ENCODE results near the gene ZBTB16. TPM values are rescaled to one million over a fixed set of nuclear protein-coding genes. Genes with fewer than 3 reads are reported as not detected.

ZBTB16 gene
- total and polyA plus RNA-seq, 4 donors, result 21.4 to 224 (median 102) TPM

GRCh38 chr11:114208377-114208776, 148.9 kb downstream of the ZBTB16 start:
- H3K9me3 ChIP-seq (ENCODE audit: control insufficient read depth in 4 of 4, insufficient read depth in 3 of 4, low read length in 3 of 4), result no peaks in the 10 kb centered on the region
- peaks cover 0 to 22% (median 17%) of the 10 kb centered on the region in 5 donors for H3K4me1 ChIP-seq (ENCODE audit: control insufficient read depth in 5 of 5, insufficient read depth in 5 of 5, low read length in 5 of 5)
- TF ChIP-seq, protein P1, sequence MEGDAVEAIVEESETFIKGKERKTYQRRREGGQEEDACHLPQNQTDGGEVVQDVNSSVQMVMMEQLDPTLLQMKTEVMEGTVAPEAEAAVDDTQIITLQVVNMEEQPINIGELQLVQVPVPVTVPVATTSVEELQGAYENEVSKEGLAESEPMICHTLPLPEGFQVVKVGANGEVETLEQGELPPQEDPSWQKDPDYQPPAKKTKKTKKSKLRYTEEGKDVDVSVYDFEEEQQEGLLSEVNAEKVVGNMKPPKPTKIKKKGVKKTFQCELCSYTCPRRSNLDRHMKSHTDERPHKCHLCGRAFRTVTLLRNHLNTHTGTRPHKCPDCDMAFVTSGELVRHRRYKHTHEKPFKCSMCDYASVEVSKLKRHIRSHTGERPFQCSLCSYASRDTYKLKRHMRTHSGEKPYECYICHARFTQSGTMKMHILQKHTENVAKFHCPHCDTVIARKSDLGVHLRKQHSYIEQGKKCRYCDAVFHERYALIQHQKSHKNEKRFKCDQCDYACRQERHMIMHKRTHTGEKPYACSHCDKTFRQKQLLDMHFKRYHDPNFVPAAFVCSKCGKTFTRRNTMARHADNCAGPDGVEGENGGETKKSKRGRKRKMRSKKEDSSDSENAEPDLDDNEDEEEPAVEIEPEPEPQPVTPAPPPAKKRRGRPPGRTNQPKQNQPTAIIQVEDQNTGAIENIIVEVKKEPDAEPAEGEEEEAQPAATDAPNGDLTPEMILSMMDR (IDR thresholded peaks at IDR 0.05; ENCODE audit: control extremely low read depth, extremely low read depth), result no peak
- no peaks in the 10 kb centered on the region for H3K27me3 ChIP-seq (ENCODE audit: control insufficient read depth in 3 of 3, insufficient read depth in 3 of 3, low read length in 2 of 3)
- ATAC-seq (ENCODE audit: insufficient read depth, low FRiP score), result no peak
- DNase-seq, result no peak
- no peak overlapping the region for H3K9ac ChIP-seq (ENCODE audit: insufficient read depth in 1 of 2, low read length in 2 of 2)
- H3K36me3 ChIP-seq (ENCODE audit: control insufficient read depth in 4 of 4, insufficient read depth in 4 of 4, low read length in 4 of 4), result peaks cover 0 to 27% (median 13%) of the 10 kb centered on the region in 4 donors
- no peak overlapping the region for H3K27ac ChIP-seq (ENCODE audit: low read depth in 1 of 2, low read length in 1 of 2)
- WGBS, 2 donors, result 65 to 82% methylated on average over 2 of the region's 2 CpGs
- no peak overlapping the region for H3K4me3 ChIP-seq

- H3K27me3 ChIP-seq (ENCODE audit: control insufficient read depth in 3 of 3, insufficient read depth in 3 of 3, low read length in 2 of 3), result no peaks in the 10 kb centered on the region
- ATAC-seq (ENCODE audit: insufficient read depth, low FRiP score), result no peak
- H3K9ac ChIP-seq (ENCODE audit: insufficient read depth in 1 of 2, low read length in 2 of 2), result no peak overlapping the region
- no peak for DNase-seq
- WGBS, 2 donors, result 78% methylated on average over 2 of the region's 2 CpGs
- no peaks in the 10 kb centered on the region for H3K9me3 ChIP-seq (ENCODE audit: control insufficient read depth in 4 of 4, insufficient read depth in 3 of 4, low read length in 3 of 4)
- peak overlapping the region in 1 of 2 donors; percentile 9 for H3K27ac ChIP-seq (ENCODE audit: low read depth in 1 of 2, low read length in 1 of 2)
- H3K4me1 ChIP-seq (ENCODE audit: control insufficient read depth in 5 of 5, insufficient read depth in 5 of 5, low read length in 5 of 5), result peaks cover 0 to 22% (median 15%) of the 10 kb centered on the region in 5 donors
- peaks cover 0 to 27% (median 13%) of the 10 kb centered on the region in 4 donors for H3K36me3 ChIP-seq (ENCODE audit: control insufficient read depth in 4 of 4, insufficient read depth in 4 of 4, low read length in 4 of 4)
- no peak overlapping the region for H3K4me3 ChIP-seq
- TF ChIP-seq, protein P1 (IDR thresholded peaks at IDR 0.05; ENCODE audit: control extremely low read depth, extremely low read depth), result no peak
These were observed 149.8 kb downstream of the ZBTB16 start for GRCh38 chr11:114209343-114209742.

DNA sequence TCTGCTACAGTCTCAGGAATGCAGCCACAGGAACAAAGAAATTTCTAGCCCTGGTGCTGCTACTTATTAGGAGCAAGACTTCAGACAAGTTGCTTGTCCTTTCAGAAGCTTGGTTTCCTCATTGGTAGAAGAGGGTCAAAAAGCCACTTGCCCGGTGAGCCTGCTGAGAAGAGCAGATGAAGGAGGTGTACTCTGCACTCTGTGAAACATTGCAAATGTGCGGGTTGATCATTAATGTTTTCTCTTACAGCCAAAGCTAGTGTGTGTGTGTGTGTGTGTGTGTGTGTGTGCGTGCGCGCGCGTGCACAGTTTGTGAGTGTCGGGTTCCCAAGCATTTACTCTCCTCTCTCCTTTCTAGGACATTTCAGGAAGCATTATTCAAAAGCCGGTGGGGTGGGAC, 150.4 kb downstream of the ZBTB16 start:
- TF ChIP-seq, protein P1 (IDR thresholded peaks at IDR 0.05; ENCODE audit: control extremely low read depth, extremely low read depth), result no peak
- Histone ChIP-seq H3K4me1 (ENCODE audit: control insufficient read depth in 5 of 5, insufficient read depth in 5 of 5, low read length in 5 of 5) (peaks cover 0 to 22% (median 15%) of the 10 kb centered on the region in 5 donors), H3K36me3 (ENCODE audit: control insufficient read depth in 4 of 4, insufficient read depth in 4 of 4, low read length in 4 of 4) (peaks cover 0 to 25% (median 11%) of the 10 kb centered on the region in 4 donors), H3K9me3 (ENCODE audit: control insufficient read depth in 4 of 4, insufficient read depth in 3 of 4, low read length in 3 of 4) (no peaks in the 10 kb centered on the region), H3K27ac (ENCODE audit: low read depth in 1 of 2, low read length in 1 of 2) (peak overlapping the region in 1 of 2 donors; percentile 9), H3K4me3 (no peak overlapping the region), H3K27me3 (ENCODE audit: control insufficient read depth in 3 of 3, insufficient read depth in 3 of 3, low read length in 2 of 3) (no peaks in the 10 kb centered on the region), H3K9ac (ENCODE audit: insufficient read depth in 1 of 2, low read length in 2 of 2) (no peak overlapping the region)
- ATAC-seq (ENCODE audit: insufficient read depth, low FRiP score), result no peak
- WGBS, 2 donors, result 74 to 79% methylated on average over 9 of the region's 9 CpGs
- peak; percentile 50 to 75 (median 66) for DNase-seq
